Skeletal muscle tissue (tissue), 4 donors: ENCODE data around the gene RBM17. TPM values are rescaled to one million over a fixed set of nuclear protein-coding genes. Genes with fewer than 3 reads are reported as not detected.
A peak's percentile ranks its signal among the peaks of the same experiment; 100 is the strongest.

Experiments
- H3K27ac ChIP-seq: one replicate; pipeline ENCODE4 v1.7.0; 2013; ENCODE audit warnings: mild to moderate bottlenecking, low read depth, low read length, inconsistent platforms
- H3K27me3 ChIP-seq, 3 donors: one replicate each; pipeline ENCODE4 v1.7.0; 2013; ENCODE audit warnings: low read length in 3 of 3; ENCODE audit not compliant: control insufficient read depth in 3 of 3, insufficient read depth in 3 of 3
- H3K36me3 ChIP-seq, 3 donors: one replicate each; pipeline ENCODE4 v1.7.0; 2013; ENCODE audit warnings: low read length in 3 of 3; ENCODE audit not compliant: control insufficient read depth in 3 of 3, insufficient read depth in 3 of 3
- H3K4me1 ChIP-seq, 3 donors: one replicate each; pipeline ENCODE4 v1.7.0; 2013; ENCODE audit warnings: low read length in 3 of 3, mild to moderate bottlenecking in 3 of 3; ENCODE audit not compliant: control insufficient read depth in 3 of 3, insufficient read depth in 3 of 3
- H3K4me3 ChIP-seq, 3 donors: one replicate each; pipeline ENCODE4 v1.7.0; 2013; ENCODE audit warnings: low read length in 3 of 3
- H3K9ac ChIP-seq, 3 donors: one replicate each; pipeline ENCODE4 v1.7.0; 2013; ENCODE audit warnings: low read length in 3 of 3, mild to moderate bottlenecking in 3 of 3, moderate library complexity in 2 of 3, low read depth in 1 of 3
- H3K9me3 ChIP-seq, 3 donors: one replicate each; pipeline ENCODE4 v1.7.0; 2013; ENCODE audit warnings: low read length in 3 of 3; ENCODE audit not compliant: control insufficient read depth in 3 of 3
- total RNA-seq: library from RNA; depleted of rRNA; stranded (reverse); fragments of >200 nt; gene quantifications from one replicate; pipeline ENCODE4 v1.2.3, GENCODE V29; 2014
- donor health status: Osteomylitis.

Gene RBM17
- total RNA-seq, 1 donor from 2014 or later: 41.2 TPM

- Histone ChIP-seq H3K4me3 (no peak overlapping the region), H3K27me3 (no peaks in the 10 kb centered on the region), H3K27ac (no peak overlapping the region), H3K4me1 (peaks cover 29 to 47% (median 32%) of the 10 kb centered on the region in 3 donors), H3K9ac (no peak overlapping the region), H3K36me3 (peaks cover 0 to 2% (median 0%) of the 10 kb centered on the region in 3 donors), H3K9me3 (no peaks in the 10 kb centered on the region)
These were observed 60.1 kb downstream of the RBM17 start for GRCh38 chr10:6148908-6149307.

GRCh38 chr10:6151087-6151977, 62.5 kb downstream of the RBM17 start:
- Histone ChIP-seq H3K9ac (peak overlapping the region; percentile 21 to 58 (median 46)), H3K36me3 (peaks cover 0 to 2% (median 0%) of the 10 kb centered on the region in 3 donors), H3K27me3 (no peaks in the 10 kb centered on the region), H3K4me1 (peaks cover 18 to 33% (median 25%) of the 10 kb centered on the region in 3 donors), H3K9me3 (no peaks in the 10 kb centered on the region), H3K27ac (peak overlapping the region; percentile 47), H3K4me3 (peak overlapping the region; percentile 1 to 33 (median 31))

- no peaks in the 10 kb centered on the region for H3K9me3 ChIP-seq
- H3K36me3 ChIP-seq: no peaks in the 10 kb centered on the region
- H3K27me3 ChIP-seq: no peaks in the 10 kb centered on the region
- H3K4me3 ChIP-seq: no peak overlapping the region
- H3K27ac ChIP-seq: no peak overlapping the region
- peaks cover 9 to 15% (median 12%) of the 10 kb centered on the region in 3 donors for H3K4me1 ChIP-seq
- peak overlapping the region in 1 of 3 donors; percentile 8 for H3K9ac ChIP-seq
These were observed 65.0 kb downstream of the RBM17 start for GRCh38 chr10:6153845-6154244.

- Histone ChIP-seq H3K27ac (no peak overlapping the region), H3K36me3 (no peaks in the 10 kb centered on the region), H3K4me1 (peaks cover 9 to 15% (median 12%) of the 10 kb centered on the region in 3 donors), H3K4me3 (no peak overlapping the region), H3K9ac (no peak overlapping the region), H3K27me3 (no peaks in the 10 kb centered on the region), H3K9me3 (no peaks in the 10 kb centered on the region)
These were observed 65.7 kb downstream of the RBM17 start for GRCh38 chr10:6154566-6154965.

GRCh38 chr10:6158276-6158675, 69.4 kb downstream of the RBM17 start:
- H3K9me3 ChIP-seq: no peaks in the 10 kb centered on the region
- peaks cover 7 to 9% (median 8%) of the 10 kb centered on the region in 3 donors for H3K4me1 ChIP-seq
- H3K9ac ChIP-seq: no peak overlapping the region
- peak overlapping the region; percentile 42 for H3K27ac ChIP-seq
- no peak overlapping the region for H3K4me3 ChIP-seq
- no peaks in the 10 kb centered on the region for H3K36me3 ChIP-seq
- H3K27me3 ChIP-seq: no peaks in the 10 kb centered on the region

GRCh38 chr10:6161921-6162320, 73.1 kb downstream of the RBM17 start:
- Histone ChIP-seq H3K27ac (no peak overlapping the region), H3K27me3 (no peaks in the 10 kb centered on the region), H3K4me3 (no peak overlapping the region), H3K9me3 (no peaks in the 10 kb centered on the region), H3K9ac (no peak overlapping the region), H3K4me1 (peaks cover 19 to 26% (median 21%) of the 10 kb centered on the region in 3 donors), H3K36me3 (peaks cover 0 to 3% (median 0%) of the 10 kb centered on the region in 3 donors)

- Histone ChIP-seq H3K27me3 (no peaks in the 10 kb centered on the region), H3K27ac (peak overlapping the region; percentile 100), H3K9ac (peak overlapping the region; percentile 55 to 85 (median 66)), H3K4me1 (peaks cover 19 to 32% (median 24%) of the 10 kb centered on the region in 3 donors), H3K4me3 (peak overlapping the region; percentile 53 to 75 (median 55)), H3K9me3 (no peaks in the 10 kb centered on the region), H3K36me3 (peaks cover 0 to 3% (median 2%) of the 10 kb centered on the region in 3 donors)
These were observed 73.9 kb downstream of the RBM17 start for GRCh38 chr10:6162589-6163356.

- Histone ChIP-seq H3K27ac (peak overlapping the region; percentile 100), H3K4me3 (peak overlapping the region; percentile 88 to 89 (median 89)), H3K27me3 (no peaks in the 10 kb centered on the region), H3K4me1 (peaks cover 19 to 40% (median 30%) of the 10 kb centered on the region in 3 donors), H3K9ac (peak overlapping the region; percentile 98 to 99 (median 99)), H3K36me3 (peaks cover 0 to 3% (median 2%) of the 10 kb centered on the region in 3 donors), H3K9me3 (no peaks in the 10 kb centered on the region)
These were observed 74.8 kb downstream of the RBM17 start for GRCh38 chr10:6163364-6164270.
